OCI-LY7 (cell line): ENCODE results near the gene NFYC. TPM values are rescaled to one million over a fixed set of nuclear protein-coding genes. Genes with fewer than 3 reads are reported as not detected.

Source experiments
- BruUV-seq: library from RNA; stranded (reverse); fragments of 400-500 nt; replicated peaks from 2 replicates; lab custom pipeline; 2021; lab: Mats Ljungman, UMichigan
- CTCF ChIA-PET: fragments of 300-600 bp; sonication (Branson Sonifier 250); formaldehyde crosslinking; loops from one replicate; lab custom pipeline; 2022; ENCODE audit warnings: antibody characterized with exemption; ENCODE audit not compliant: unreplicated experiment; lab: Charles Lee
- POLR2A ChIA-PET: fragments of 300-600 bp; sonication (Branson Sonifier 250); formaldehyde crosslinking; loops from one replicate; lab custom pipeline; 2022; ENCODE audit warnings: antibody characterized with exemption; lab: Charles Lee
- DNase-seq: peaks from one replicate; pipeline ENCODE4 v3.0.0-alpha.2; 2015; ENCODE audit warnings: low spot score
- H2AFZ ChIP-seq: fragments of 200-600 bp; sonication (generic), shearing (Covaris generic); 2 replicates; pipeline ENCODE4 v1.6.1; 2014; ENCODE audit warnings: mild to moderate bottlenecking, antibody characterized with exemption, low read length, moderate library complexity
- H3K27ac ChIP-seq: fragments of 200-600 bp; sonication (generic); 2 replicates; pipeline ENCODE4 v1.5.1; 2014; ENCODE audit warnings: mixed run types, low read depth, mild to moderate bottlenecking, moderate library complexity, low read length, inconsistent platforms; ENCODE audit not compliant: poor library complexity, severe bottlenecking
- H3K36me3 ChIP-seq: fragments of 200-600 bp; sonication (generic); 2 replicates; pipeline ENCODE4 v1.6.1; 2014; ENCODE audit warnings: mild to moderate bottlenecking, antibody characterized with exemption, low read length, moderate library complexity, mixed read lengths; ENCODE audit not compliant: insufficient read depth
- H3K4me1 ChIP-seq: fragments of 200-600 bp; sonication (generic); 2 replicates; pipeline ENCODE4 v1.5.1; 2014; ENCODE audit warnings: mild to moderate bottlenecking, low read length; ENCODE audit not compliant: insufficient read depth, poor library complexity, severe bottlenecking
- H3K4me2 ChIP-seq: fragments of 200-600 bp; sonication (generic); 2 replicates; pipeline ENCODE4 v1.6.1; 2014; ENCODE audit warnings: mild to moderate bottlenecking, low read length
- H3K4me3 ChIP-seq: fragments of 200-600 bp; sonication (generic); 2 replicates; pipeline ENCODE4 v1.5.1; 2014; ENCODE audit warnings: mild to moderate bottlenecking, low read depth, low read length; ENCODE audit not compliant: poor library complexity, severe bottlenecking
- H3K79me2 ChIP-seq: fragments of 200-600 bp; sonication (generic); 2 replicates; pipeline ENCODE4 v1.6.1; 2016; ENCODE audit warnings: low read depth, mild to moderate bottlenecking, low read length, moderate library complexity, mixed read lengths; ENCODE audit not compliant: insufficient read depth
- H3K9me2 ChIP-seq: fragments of 200-600 bp; sonication (generic); 2 replicates; pipeline ENCODE4 v1.6.1; 2016; ENCODE audit warnings: mild to moderate bottlenecking, low read length, mixed read lengths; ENCODE audit not compliant: insufficient read depth
- H3K9me3 ChIP-seq: fragments of 200-600 bp; sonication (generic); 2 replicates; pipeline ENCODE4 v1.6.1; 2014; ENCODE audit warnings: mild to moderate bottlenecking, mixed run types, low read length, mixed read lengths
- H4K20me1 ChIP-seq: fragments of 200-600 bp; sonication (generic); 2 replicates; pipeline ENCODE4 v1.6.1; 2014; ENCODE audit warnings: mild to moderate bottlenecking, antibody characterized with exemption, low read length, moderate library complexity, mixed read lengths; ENCODE audit not compliant: insufficient read depth
- CTCF ChIP-seq: fragments of 200-600 bp; sonication (generic); conservative IDR thresholded peaks from 2 replicates; pipeline ENCODE4 v1.5.1; 2014; ENCODE audit warnings: mild to moderate bottlenecking, antibody characterized with exemption, low read length, moderate library complexity, mixed read lengths
- EZH2phosphoT487 ChIP-seq: fragments of 200-600 bp; sonication (generic); IDR thresholded peaks from 2 replicates; pipeline ENCODE4 v1.6.1; 2018; ENCODE audit warnings: low read depth, borderline replicate concordance, mild to moderate bottlenecking, mixed run types, antibody characterized with exemption, low read length, moderate library complexity, mixed read lengths
- intact Hi-C: fragments of 100-400 bp; cut with micrococcal nuclease; formaldehyde crosslinking; loops from one replicate; pipeline ENCODE4 v1.10.0; 2022; ENCODE audit not compliant: unreplicated experiment
- total RNA-seq, 2 experiments: library from RNA; depleted of rRNA in 1 of 2; stranded (reverse); fragments of >200 nt in 1 of 2; shearing (Covaris generic) in 1 of 2; gene quantifications; 2 replicates each; pipeline ENCODE4 v1.2.3, GENCODE V29; 2014 to 2022

The NFYC gene
- total RNA-seq, 2 experiments from 2014 or later = 39.1 to 71.0 TPM

DNA sequence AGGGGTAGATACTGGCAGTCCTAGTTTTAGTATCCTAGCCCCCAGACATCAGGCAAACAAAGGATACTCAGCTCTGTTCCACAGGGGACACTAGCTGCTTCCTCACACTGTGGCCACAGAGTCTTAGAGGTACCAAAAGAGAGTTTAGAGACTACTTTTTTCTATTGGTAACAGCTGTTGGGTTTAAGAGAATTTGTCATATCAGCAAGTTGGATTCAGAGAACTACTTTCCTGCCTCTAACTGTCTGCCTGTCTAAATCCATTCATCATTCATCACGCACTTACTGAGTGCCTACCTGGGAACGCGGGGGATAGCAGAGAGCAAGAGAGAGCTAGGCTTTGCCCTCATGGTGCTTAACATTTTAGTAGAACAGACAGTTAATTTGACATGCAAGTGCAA, 65.0 kb downstream of the NFYC start:
- H3K4me2 ChIP-seq = no peak overlapping the region
- H3K27ac ChIP-seq = no peak overlapping the region
- TF ChIP-seq CTCF = no peak
- TF ChIP-seq EZH2phosphoT487 = no peak
- POLR2A ChIA-PET = interaction anchor here (0.8 to 2.0 kb wide), 2 partner anchors 8 to 72 kb away, joined by 3 to 6 read pairs; no protein-coding TSS in a partner anchor
- intact Hi-C loops = no loop called here
- no peaks in the 10 kb centered on the region for H3K9me3 ChIP-seq
- H3K4me1 ChIP-seq = no peaks in the 10 kb centered on the region
- H2AFZ ChIP-seq = no peak overlapping the region
- no peak overlapping the region for H3K4me3 ChIP-seq
- BruUV-seq = no TSS peak
- DNase-seq = no peak
- no peaks in the 10 kb centered on the region for H3K9me2 ChIP-seq
- no peaks in the 10 kb centered on the region for H3K79me2 ChIP-seq
- CTCF ChIA-PET = interaction anchor here (0.6 to 1.2 kb wide), 2 partner anchors 18 to 61 kb away, joined by 3 to 4 read pairs; no protein-coding TSS in a partner anchor
- no peaks in the 10 kb centered on the region for H4K20me1 ChIP-seq
- H3K36me3 ChIP-seq = peaks cover 99% of the 10 kb centered on the region

DNA sequence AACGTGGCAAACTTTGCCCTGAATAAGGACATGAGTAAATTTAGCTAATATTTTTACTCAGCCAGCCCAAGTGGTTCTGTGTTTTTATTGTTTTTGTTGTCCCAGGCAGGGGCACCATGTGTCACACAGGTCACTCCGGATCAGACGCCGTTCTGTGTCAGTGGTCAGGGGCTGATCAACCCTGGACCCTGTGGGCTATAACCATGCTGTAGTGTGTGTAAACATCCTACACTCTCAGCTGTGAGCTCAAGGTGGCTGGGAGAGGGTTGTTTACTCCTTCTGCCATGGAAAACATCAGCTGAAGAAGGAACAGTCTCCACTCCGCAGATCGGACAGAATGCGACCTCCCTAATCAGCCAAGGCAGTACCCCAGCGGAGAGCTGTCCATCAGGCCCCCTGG, 65.6 kb downstream of the NFYC start:
- H3K4me1 ChIP-seq = no peaks in the 10 kb centered on the region
- no peaks in the 10 kb centered on the region for H3K79me2 ChIP-seq
- DNase-seq = no peak
- TF ChIP-seq EZH2phosphoT487 (no peak), CTCF (no peak)
- H3K9me2 ChIP-seq = no peaks in the 10 kb centered on the region
- CTCF ChIA-PET = interaction anchor here (0.6 kb wide), 1 partner anchor 61 kb away, joined by 4 read pairs; no protein-coding TSS in a partner anchor
- no peaks in the 10 kb centered on the region for H3K9me3 ChIP-seq
- no peak overlapping the region for H3K4me3 ChIP-seq
- H3K27ac ChIP-seq = no peak overlapping the region
- no peaks in the 10 kb centered on the region for H4K20me1 ChIP-seq
- H3K36me3 ChIP-seq = peaks cover 99% of the 10 kb centered on the region
- no peak overlapping the region for H2AFZ ChIP-seq
- H3K4me2 ChIP-seq = no peak overlapping the region
- intact Hi-C loops = no loop called here
- no TSS peak for BruUV-seq
- POLR2A ChIA-PET = interaction anchor here (0.9 to 2.0 kb wide), 2 partner anchors 8 to 44 kb away, joined by 4 to 6 read pairs; no protein-coding TSS in a partner anchor

DNA sequence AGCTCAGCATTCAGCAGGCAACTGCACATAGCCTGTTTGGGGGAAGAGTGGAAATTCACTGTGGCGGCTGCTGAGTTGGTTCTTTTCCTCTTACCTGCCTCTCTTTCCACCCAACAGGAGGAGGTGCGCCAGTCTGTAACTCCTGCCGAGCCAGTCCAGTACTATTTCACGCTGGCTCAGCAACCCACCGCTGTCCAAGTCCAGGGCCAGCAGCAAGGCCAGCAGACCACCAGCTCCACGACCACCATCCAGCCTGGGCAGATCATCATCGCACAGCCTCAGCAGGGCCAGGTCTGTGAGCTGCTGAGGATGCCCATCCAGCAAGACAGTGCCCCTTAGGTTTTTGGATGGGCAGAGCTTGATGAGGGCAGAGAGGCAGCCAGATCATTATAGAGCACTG, 66.5 kb downstream of the NFYC start:
- Histone ChIP-seq H3K36me3 (peaks cover 98% of the 10 kb centered on the region), H3K4me3 (no peak overlapping the region), H3K4me2 (no peak overlapping the region), H2AFZ (no peak overlapping the region), H3K9me2 (no peaks in the 10 kb centered on the region), H3K27ac (no peak overlapping the region), H4K20me1 (no peaks in the 10 kb centered on the region), H3K9me3 (no peaks in the 10 kb centered on the region), H3K4me1 (no peaks in the 10 kb centered on the region), H3K79me2 (no peaks in the 10 kb centered on the region)
- intact Hi-C loops = no loop called here
- no peak for TF ChIP-seq CTCF
- no peak for TF ChIP-seq EZH2phosphoT487
- BruUV-seq = no TSS peak
- ChIA-PET POLR2A (interaction anchor here (0.9 kb wide), 1 partner anchor 45 kb away, joined by 4 read pairs; no protein-coding TSS in a partner anchor), CTCF (no interaction called here)
- no peak for DNase-seq
